Measurements from ENCODE around the gene WNT5A.

WNT5A gene

DNA sequence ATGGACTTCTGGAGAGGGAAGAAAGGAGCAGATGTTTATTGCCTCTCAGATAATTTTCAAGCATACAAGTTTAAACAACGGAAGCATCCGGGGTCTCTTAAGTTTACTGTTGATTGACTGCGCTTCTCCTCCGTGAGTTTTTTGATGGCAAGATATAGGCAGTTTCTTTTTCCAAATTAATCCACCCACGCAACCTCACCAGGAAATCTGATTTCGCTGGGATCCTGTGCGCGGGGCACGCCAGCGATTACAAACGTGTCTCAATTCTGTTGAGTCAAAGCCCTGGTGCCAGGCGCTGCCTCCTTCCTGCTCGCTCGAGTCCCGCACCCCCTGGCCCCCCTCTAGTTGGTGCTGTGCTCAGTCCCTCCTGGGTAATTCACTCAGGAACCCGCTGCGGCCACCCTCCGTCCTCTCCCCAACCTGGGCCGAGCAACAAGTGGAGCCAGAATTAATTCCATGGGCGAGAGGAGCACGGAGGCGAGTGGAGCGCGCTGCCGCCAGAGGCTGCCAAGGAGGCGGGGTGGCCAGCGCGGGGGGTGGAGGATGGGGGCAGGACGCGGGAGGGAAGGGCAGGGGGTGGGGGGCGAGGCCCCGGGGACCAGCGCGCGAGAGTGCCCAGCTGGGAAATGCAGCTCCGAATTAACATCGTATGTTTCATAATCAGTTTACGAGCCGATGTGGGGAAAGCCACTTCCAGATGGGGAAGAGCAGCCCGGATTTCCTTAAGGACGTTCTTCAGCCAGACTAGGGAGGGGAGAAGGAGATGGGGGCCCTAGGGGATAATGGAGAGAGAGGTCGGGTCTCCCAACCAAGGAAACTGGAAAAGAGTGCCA lies 6.0 kb downstream of the WNT5A start:
- no peak for DNase-seq

DNA sequence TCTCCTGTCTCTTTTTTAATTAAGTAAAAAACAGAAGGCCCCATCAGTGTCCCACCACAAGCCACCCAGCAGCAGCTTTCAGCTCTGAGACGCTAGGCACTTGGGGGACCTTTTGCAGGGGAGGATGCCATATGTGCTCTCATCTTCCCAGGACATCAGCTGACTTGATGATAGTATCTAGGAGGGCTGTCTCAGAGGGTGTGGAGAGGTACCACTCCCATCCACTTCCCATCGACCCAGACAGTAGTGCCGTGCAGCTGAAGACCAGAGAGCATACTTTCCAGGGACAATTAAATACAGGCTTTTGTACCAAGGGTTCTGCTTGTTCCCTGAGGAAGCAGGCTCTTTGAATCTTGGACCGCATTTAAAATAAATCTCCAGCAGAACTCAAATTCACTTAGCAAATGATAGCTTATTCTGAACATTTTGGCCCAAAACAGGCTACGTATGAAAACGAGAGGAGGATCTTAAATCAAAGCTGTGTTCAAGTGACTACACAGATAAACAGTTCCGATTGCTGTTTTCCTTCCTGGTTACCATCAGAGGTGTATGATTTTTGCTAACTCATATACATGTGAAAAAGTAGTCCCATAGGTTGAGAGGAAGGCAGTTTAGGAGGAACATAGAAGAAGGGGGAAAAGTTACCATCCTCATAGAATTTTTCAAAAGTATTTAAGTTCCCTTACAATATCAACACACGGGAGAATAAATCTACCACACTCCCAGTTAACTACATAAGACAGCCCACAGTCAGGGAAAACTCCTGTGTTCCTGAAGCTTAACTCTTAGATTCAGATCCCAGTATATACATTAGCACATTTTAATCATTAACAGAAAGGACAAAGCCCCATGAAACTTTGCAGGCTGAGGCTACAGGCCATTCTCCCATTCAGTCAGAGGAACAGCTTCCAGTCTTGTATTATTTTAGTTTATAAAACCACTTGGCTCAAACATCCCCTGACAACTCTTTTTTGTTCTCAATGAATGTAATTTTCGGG lies 9.5 kb downstream of the WNT5A start:
- DNase-seq: no peak

DNA sequence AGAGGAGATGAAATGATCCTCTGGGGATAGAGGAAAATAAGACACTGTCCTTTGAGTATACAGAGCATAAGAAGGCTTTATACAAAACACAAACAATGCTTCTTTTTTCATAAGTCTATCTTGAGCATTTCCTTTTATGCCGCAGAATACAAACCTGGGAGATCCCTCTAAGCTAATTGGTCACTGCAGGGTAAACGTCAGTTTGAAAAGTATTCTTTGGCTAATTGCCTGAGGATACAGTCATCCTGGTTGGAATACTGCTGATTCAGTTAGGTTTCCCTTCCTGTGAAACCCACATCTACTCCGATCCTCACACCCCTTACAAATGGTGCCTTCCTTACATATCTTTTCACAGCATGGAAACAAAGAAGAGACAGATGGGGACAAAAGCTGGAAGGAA lies 10.6 kb downstream of the WNT5A start:
- DNase-seq: no peak

DNA sequence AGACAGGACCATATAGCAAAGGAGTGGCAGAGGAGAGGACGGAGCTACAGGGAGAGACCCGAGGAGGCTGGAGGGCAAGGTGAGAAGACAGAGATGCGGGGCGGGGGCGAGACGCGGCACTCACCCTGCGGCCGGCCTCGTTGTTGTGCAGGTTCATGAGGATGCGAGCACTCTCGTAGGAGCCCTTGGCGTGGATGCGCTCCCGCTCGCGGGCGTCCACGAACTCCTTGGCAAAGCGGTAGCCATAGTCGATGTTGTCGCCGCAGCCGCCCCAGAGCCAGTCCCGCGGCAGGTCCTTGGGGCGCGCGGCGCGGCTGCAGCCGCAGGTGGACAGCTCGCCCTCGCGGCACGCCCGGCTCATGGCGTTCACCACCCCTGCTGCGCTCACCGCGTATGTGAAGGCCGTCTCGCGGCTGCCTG lies 12.9 kb downstream of the WNT5A start:
- no peak for DNase-seq

DNA sequence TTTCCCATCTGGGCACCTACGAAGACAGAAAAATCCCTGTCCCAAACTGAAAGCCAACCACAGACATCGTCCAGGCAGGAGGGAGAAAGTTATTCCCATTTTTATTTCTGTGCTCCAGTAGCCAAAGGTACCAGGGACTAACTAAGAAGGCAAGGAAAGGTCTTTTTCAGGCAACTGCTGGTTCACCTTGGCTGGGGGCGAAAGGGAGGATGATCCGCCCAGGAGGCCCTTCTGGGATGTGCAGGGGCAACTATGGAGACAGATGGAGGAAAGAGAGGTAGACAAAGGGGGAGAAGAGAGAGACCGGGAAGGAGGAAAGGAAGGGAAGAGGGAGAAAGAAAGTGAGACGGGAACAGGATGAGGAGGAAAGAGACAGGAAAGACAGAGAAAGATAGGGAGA lies 13.3 kb downstream of the WNT5A start:
- no peak for DNase-seq

DNA sequence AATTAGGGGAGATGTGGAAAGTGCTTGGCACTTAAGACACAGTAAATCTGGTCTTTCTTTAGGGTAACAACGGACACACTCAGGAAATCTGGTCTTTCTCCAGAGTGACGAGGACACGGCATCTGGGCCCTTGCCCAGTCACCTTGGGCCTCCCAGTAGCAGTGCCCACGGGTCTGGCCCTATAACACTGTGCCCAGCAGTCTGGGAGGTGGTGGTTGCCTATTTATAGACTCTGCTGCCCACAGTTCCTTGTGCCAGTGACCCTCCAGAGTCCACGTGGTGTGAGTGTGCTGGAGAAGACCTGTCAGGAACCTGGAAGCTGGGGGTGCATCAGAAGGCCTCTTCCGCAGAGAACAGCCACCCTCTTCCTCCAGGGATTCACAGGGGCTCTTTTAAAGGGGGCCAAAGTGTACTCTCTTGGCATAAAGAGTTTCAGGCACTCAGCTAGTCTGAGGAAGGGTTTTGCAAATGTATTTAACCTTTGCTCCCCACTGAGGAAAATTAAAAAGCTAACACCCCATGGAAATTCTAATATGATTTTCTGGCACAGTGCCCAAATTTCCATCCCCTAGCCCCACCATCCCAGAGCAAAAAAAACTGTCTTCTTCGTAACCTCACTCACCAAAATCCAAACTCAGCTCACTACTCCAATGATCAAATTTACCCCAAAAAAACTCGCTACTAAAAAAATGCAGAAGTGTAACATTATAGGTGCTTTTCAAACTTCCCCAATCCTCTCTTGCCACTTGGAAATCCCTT lies 15.4 kb downstream of the WNT5A start:
- DNase-seq: no peak

DNA sequence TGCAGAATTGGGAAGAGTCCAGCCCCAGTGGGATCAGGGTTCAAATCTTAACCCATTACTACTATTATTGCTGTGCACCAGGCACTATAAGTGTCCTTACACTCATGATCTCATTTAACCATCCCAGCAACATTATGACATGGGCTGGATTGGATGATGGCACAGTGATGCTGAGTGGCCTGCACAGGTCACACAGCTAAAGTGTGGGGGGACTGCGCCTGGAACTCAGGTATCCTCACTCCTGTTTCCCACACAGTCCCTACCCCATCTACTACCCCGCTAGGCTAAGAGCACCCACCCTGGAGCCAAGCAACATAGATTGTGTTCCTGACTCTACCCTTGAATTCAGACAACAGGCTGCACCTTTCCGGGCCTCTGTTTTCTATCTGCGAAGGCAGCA lies 16.0 kb downstream of the WNT5A start:
- no peak for DNase-seq

DNA sequence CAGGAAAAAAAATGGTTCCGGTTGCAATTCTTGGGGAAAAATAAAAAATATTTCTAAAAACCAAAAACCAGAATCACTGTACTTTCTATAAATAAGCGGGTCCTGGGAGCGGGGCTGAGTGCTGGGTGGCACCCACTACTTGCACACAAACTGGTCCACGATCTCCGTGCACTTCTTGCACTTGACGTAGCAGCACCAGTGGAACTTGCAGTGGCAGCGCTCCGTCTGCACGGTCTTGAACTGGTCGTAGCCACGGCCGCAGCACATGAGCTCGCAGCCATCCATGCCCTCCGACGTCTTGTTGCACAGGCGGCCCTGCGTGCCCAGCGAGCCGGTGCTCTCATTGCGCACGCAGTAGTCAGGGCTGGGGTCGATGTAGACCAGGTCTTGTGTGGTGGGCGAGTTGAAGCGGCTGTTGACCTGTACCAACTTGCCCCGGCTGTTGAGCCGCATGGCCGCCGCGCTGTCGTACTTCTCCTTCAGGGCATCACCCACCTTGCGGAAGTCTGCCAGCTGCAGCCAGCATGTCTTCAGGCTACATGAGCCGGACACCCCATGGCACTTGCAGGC lies 17.1 kb downstream of the WNT5A start:
- no peak for DNase-seq

DNA sequence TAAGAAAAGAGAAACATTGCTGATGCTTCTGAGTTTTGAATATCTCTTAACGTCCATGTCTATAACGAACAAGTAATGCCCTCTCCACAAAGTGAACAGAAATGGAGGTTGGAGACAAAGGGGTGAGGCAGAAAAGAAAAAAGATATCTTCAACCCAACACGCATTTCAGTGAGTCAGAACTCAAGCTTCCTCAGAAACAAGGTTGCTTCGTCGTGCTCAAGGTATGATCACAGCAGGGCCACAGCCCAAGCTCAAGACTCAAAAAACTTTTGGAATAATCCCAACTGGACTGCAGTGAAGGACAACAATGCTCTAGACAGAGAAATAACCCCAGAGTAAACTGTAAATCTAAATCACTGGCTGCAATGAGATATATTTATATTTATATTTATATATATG lies 18.9 kb downstream of the WNT5A start:
- no peak for DNase-seq

DNA sequence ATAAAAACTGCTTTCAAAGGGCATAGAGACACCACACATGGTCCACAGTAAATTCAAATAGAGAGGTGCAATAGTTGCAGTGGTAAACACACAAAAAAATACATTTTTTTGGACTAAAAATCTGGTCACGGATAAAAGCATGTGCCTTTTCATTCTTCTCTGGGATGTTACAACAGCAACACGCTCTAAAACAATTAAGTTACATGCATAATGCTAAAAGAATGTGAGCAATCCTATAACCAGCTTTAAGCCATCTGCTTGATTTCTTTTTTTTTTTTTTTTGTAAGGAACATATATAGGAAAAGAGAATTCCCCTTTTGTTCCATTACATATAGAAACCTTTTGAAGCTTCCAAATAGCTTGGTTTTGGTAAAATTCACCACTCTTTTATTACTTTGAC lies 20.0 kb downstream of the WNT5A start:
- no peak for DNase-seq

DNA sequence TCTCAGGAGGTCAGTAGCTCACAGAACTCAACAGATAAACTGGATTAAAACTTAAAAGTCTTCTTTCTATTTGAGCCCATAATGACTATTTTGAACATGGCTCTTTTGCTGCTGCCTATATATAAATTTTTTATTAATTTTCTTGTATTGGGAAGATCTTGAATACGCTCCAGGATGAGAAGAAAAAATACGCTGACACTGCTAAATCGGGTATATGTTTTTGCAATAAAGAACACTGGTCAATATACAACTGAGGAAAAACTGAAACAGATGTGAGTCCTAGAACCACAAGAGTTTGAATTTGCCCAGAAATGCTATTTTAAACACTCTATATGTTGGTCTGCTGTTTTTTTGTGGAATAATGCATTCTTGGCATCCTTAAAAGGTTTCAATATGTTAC lies 20.6 kb downstream of the WNT5A start:
- DNase-seq: no peak

DNA sequence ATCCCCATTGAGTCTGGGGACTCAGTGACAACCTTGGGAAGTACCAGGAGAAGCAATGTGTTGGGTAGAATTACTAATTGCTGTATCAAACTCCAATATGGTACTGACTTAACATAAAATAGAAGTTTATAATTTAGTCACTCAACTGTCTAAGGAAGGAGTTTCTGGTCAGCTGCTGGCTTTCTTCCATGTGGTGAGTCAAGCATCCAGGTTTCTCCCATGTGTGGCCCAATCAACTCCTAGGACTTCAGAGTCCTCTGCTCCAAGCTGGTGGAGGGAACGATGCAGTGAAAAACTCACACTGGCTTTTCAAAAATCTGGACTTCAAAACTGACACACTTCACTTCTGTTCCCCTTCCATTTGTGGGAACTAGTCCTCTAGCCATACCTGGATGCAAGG lies 25.2 kb downstream of the WNT5A start:
- no peak for DNase-seq

DNA sequence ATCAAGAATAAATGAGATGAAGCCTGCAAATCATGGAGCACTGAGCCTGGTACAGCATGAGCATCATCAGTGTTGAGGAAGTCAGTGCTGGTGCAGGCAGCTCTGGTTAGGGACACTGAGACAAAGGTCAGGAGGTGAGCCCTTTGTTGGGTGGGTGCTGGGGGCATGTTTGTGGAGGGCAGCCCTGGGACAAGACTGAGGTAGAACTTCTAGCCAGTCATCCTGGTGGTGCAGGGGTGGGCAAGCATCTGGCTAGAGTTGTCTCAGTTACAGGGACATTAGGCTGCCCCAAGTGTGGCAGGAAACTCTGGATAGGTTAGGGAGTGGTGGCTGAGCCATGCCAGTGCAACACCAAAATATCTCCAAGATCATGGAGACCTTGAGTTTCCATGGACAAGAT lies 27.3 kb downstream of the WNT5A start:
- DNase-seq: no peak

DNA sequence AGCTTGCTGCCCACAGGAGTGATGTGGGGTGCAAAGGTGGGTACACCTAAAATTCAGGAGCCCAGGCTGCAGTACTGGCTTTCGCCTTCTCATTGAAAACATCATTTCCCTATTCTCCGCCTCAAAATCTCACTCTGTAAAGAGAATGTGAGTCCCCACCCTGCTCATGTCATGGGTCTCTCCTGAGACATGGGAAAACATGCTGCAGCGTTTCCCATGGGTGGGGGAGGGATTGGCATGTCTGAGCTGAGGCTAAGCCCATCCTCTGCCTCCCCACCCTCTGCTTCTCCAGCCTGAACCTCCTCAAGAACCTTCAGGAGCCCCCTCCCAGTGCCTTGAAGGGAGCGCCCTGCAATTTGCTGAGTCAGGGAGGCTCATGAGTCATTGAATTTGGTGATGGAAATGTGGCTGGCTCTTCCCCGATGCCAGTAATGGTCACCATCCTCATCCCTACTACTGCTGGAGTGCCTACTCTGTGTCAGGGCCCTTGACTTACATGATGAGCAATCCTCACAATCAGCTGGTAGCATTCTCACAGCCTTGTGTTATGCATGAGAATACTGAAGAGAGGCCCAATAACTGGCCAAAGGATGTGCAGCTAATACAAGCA lies 28.8 kb downstream of the WNT5A start:
- DNase-seq: no peak

DNA sequence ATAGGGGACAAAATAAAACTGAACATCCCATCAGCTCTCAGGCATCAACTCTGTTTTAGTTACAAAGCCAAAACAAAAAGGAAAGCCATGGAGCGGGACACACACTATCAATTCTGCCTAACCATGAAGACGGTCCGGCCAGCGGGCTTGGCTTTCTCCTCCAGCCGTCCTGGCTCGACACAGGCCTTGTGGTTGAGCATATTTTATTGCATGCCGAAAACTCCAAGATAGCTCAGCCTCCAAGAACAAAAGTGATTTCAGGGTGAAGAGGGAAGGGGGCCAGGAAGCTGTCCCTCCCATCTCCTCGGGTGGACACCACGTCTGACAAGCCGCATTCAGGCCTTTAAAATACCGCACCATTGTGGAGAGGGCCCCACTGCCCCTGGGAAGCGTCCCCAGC lies 31.2 kb downstream of the WNT5A start:
- no peak for DNase-seq

DNA sequence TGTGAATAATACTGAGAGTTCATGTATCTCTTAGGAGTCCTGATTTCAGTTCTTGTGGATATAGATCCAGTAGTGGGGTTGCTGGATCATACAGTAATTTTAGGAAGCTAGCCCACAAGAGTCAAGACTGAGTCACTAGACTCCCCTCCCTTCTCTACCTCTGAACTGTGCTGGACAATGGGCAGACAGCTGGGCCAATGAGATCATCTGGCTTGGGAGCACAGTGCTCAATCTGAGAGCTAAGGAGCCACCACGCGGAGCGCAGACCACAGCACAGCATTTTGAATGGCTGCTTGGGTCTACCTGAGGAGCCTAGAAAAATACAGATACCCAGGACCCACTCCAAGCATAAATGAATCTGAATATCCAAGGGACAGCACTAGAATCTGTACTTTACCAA lies 32.5 kb downstream of the WNT5A start:
- DNase-seq: no peak

DNA sequence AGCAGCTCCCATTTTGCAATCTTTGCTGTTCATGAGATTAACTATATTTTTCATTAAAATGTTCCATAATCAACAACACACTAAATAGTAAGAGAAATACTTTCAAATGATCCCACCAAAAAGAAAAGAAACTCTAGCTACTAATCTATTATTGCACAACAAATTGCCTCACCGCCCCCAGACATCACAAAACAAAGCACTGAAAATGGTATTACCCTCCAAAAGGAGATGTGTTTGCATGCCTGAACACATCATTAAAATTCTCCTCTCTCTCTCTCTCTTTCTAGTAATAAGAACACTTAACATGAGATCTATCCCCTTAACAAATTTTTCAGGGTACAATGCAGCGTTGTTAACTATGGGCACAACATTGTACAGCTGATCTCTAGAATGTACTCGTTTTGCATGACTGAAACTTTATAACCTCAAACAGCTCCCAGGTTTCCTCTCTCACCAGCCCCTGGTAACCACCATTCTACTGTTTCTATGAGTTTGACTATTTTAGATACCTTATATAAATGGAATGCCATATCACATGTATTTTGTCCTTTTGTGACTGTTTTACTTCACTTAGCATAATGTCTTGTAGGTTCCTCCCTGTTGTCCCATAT lies 33.1 kb downstream of the WNT5A start:
- no peak for DNase-seq

DNA sequence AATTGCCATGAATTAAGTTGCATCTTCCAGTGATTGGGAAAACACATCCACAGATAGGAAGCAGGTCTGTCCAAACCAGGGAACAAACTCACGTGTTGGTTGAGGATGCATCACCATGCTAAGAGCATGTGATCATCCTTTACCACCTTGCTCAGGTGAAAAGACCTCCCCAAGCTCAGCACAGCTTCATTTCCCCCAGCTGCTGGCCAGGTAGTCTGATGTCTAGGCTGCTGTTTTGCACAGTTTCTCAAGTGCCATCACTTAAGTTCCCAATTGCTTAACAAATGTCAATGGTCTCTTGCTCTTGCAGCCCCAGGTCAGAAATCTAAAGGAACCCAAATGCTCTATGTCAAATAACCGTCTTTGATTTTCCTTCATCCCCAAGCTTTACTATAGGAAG lies 34.2 kb downstream of the WNT5A start:
- DNase-seq: no peak

DNA sequence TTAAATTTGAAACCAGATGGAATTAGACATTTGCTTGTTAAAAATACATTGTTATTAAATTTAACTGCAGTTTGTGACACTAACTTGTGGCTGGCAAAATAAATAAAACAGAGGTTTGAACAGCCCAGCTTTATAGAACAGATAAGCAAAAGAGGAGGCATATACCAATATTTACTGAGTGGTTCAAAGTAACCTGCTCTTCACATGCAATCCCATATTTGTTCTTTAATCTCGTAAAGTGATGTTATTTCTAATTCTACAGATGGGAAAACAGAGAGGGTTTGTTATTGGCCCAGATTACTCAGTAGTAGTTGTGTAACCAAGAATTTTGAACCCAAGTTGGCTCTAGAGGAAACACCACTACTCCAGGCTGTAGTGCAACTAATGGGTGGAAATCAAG lies 37.6 kb downstream of the WNT5A start:
- no peak for DNase-seq

DNA sequence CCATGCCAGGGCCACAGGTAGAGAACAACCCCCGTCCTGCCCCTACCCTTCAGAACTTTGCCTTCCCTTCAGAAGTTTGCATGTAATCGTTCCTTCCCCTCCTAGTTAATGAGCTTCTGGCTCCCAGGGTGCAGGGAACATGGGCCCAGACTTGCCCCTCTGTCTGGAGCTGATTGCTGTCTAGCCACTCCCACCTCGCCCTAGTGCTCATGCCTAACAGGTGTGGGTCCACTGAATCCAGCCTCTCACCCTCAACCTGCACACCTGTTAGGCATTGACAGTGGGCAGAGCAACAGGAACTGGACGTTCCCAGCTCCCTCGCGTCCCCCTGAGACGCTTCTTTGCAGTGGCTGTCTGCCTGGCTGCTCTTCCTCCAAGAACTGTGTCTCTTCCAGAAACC lies 40.3 kb downstream of the WNT5A start:
- no peak for DNase-seq

DNA sequence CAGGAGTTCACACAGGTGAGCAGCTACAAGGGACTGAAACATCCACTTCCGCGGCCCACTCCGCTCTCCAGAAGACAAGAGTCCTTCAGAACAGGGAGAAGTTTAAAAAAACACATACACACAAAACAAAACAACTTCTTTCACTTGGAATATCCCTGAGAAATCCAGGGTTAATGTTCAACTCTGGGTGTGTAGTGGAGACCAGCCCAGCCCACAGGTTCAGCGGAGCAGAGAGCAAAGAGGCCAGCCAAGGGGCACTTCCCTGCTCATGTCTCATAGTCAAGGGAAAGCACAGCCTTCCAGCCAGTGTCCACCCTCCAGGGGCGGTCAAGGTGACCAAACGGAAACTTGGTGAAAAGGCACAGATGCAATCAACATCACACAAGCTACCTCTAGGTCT lies 41.6 kb downstream of the WNT5A start:
- DNase-seq: no peak

DNA sequence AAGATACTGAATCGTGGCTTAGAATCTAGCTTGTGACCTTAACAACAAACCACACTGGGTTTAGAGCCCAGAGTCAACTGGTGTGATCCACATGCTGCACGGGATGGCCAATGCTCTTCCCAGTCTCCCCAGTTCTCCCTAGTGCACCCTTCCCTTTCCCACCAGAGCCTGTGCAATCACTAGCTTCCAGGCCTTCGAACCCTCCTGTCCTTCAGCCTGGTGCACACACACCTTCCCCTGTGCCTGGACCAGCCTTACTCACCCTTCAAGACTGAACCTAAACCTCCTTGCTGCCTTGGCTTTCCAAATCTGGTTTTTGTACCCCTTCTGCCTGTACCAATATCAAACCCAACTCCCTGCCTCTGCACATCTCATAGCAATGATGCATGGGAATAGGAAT lies 43.8 kb downstream of the WNT5A start:
- DNase-seq: no peak
